ENCODE results near the gene B3GAT3.

DNA sequence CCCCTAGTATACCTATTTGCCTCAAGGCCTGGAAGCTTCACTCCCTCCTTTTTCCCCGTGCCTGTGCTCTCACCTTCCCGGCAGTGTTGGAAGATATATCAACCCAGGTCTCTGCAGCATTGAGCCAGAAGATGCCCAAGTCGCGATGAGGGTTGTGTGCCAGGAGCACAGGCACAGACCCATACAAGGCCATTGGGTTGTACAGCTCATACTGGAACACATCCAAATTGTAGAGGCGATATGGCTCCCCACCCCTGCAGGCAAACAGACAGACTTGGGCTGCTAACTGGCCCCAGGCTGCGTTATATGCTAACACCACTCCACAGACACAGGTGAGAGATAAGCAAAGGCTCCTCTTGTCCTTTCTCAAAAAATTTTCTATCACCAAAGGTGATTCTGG, 10.7 kb upstream of the B3GAT3 start:
- TF ChIP-seq, protein P1, sequence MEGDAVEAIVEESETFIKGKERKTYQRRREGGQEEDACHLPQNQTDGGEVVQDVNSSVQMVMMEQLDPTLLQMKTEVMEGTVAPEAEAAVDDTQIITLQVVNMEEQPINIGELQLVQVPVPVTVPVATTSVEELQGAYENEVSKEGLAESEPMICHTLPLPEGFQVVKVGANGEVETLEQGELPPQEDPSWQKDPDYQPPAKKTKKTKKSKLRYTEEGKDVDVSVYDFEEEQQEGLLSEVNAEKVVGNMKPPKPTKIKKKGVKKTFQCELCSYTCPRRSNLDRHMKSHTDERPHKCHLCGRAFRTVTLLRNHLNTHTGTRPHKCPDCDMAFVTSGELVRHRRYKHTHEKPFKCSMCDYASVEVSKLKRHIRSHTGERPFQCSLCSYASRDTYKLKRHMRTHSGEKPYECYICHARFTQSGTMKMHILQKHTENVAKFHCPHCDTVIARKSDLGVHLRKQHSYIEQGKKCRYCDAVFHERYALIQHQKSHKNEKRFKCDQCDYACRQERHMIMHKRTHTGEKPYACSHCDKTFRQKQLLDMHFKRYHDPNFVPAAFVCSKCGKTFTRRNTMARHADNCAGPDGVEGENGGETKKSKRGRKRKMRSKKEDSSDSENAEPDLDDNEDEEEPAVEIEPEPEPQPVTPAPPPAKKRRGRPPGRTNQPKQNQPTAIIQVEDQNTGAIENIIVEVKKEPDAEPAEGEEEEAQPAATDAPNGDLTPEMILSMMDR (tag by site-specific recombination; IDR thresholded peaks at IDR 0.05) = no peak
- TF ChIP-seq, protein P2, sequence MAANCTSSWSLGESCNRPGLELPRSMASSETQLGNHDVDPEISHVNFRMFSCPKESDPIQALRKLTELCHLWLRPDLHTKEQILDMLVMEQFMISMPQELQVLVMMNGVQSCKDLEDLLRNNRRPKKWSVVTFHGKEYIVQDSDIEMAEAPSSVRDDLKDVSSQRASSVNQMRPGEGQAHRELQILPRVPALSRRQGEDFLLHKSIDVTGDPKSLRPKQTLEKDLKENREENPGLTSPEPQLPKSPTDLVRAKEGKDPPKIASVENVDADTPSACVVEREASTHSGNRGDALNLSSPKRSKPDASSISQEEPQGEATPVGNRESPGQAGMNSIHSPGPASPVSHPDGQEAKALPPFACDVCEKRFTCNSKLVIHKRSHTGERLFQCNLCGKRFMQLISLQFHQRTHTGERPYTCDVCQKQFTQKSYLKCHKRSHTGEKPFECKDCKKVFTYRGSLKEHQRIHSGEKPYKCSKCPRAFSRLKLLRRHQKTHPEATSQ (tag by site-specific recombination; IDR thresholded peaks at IDR 0.05) = no peak
- no peak for TF ChIP-seq ZNF274 (IDR thresholded peaks at IDR 0.05; ENCODE audit: low read length)
- TF ChIP-seq ZNF274 (tag by site-specific recombination; IDR thresholded peaks at IDR 0.05; ENCODE audit: borderline replicate concordance) = no peak
- no peak for TF ChIP-seq ZNF19 (tag by site-specific recombination; IDR thresholded peaks at IDR 0.05; ENCODE audit: low read depth)
- TF ChIP-seq, protein P3, sequence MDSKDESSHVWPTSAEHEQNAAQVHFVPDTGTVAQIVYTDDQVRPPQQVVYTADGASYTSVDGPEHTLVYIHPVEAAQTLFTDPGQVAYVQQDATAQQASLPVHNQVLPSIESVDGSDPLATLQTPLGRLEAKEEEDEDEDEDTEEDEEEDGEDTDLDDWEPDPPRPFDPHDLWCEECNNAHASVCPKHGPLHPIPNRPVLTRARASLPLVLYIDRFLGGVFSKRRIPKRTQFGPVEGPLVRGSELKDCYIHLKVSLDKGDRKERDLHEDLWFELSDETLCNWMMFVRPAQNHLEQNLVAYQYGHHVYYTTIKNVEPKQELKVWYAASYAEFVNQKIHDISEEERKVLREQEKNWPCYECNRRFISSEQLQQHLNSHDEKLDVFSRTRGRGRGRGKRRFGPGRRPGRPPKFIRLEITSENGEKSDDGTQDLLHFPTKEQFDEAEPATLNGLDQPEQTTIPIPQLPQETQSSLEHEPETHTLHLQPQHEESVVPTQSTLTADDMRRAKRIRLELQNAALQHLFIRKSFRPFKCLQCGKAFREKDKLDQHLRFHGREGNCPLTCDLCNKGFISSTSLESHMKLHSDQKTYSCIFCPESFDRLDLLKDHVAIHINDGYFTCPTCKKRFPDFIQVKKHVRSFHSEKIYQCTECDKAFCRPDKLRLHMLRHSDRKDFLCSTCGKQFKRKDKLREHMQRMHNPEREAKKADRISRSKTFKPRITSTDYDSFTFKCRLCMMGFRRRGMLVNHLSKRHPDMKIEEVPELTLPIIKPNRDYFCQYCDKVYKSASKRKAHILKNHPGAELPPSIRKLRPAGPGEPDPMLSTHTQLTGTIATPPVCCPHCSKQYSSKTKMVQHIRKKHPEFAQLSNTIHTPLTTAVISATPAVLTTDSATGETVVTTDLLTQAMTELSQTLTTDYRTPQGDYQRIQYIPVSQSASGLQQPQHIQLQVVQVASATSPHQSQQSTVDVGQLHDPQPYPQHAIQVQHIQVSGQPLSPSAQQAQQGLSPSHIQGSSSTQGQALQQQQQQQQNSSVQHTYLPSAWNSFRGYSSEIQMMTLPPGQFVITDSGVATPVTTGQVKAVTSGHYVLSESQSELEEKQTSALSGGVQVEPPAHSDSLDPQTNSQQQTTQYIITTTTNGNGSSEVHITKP (tag by site-specific recombination; IDR thresholded peaks at IDR 0.05) = no peak
- TF ChIP-seq ZNF561 (tag by site-specific recombination; IDR thresholded peaks at IDR 0.05; ENCODE audit: borderline replicate concordance) = no peak
- no peak for TF ChIP-seq ZNF600 (tag by site-specific recombination; IDR thresholded peaks at IDR 0.05)
- TF ChIP-seq TRIM28 (IDR thresholded peaks at IDR 0.05; ENCODE audit: borderline replicate concordance, low read length) = no peak
- TF ChIP-seq, protein P4, sequence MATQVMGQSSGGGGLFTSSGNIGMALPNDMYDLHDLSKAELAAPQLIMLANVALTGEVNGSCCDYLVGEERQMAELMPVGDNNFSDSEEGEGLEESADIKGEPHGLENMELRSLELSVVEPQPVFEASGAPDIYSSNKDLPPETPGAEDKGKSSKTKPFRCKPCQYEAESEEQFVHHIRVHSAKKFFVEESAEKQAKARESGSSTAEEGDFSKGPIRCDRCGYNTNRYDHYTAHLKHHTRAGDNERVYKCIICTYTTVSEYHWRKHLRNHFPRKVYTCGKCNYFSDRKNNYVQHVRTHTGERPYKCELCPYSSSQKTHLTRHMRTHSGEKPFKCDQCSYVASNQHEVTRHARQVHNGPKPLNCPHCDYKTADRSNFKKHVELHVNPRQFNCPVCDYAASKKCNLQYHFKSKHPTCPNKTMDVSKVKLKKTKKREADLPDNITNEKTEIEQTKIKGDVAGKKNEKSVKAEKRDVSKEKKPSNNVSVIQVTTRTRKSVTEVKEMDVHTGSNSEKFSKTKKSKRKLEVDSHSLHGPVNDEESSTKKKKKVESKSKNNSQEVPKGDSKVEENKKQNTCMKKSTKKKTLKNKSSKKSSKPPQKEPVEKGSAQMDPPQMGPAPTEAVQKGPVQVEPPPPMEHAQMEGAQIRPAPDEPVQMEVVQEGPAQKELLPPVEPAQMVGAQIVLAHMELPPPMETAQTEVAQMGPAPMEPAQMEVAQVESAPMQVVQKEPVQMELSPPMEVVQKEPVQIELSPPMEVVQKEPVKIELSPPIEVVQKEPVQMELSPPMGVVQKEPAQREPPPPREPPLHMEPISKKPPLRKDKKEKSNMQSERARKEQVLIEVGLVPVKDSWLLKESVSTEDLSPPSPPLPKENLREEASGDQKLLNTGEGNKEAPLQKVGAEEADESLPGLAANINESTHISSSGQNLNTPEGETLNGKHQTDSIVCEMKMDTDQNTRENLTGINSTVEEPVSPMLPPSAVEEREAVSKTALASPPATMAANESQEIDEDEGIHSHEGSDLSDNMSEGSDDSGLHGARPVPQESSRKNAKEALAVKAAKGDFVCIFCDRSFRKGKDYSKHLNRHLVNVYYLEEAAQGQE (tag by site-specific recombination; IDR thresholded peaks at IDR 0.05) = no peak
- no peak for TF ChIP-seq ZNF843 (tag by site-specific recombination; IDR thresholded peaks at IDR 0.05)
- no peak for TF ChIP-seq ZNF529 (tag by site-specific recombination; IDR thresholded peaks at IDR 0.05; ENCODE audit: insufficient replicate concordance)
